Keratinocyte (primary cell): ENCODE data around the gene TMC5. TPM values are rescaled to one million over a fixed set of nuclear protein-coding genes. Genes with fewer than 3 reads are reported as not detected.
"Not testable (repeated sequence)": the region's sequence is repeated elsewhere in the genome, so short reads cannot be mapped to it uniquely, and the experiment has no call there.

ENCODE experiments used
- DNase-seq: peaks from one replicate; pipeline ENCODE4 v3.0.0-alpha.2; 2011; ENCODE audit warnings: low read depth, missing footprints, low spot score
- FAIRE-seq: peaks from 2 replicates; lab custom pipeline; 2011; peaks lifted over from hg19 to GRCh38; lab: Jason Lieb, UNC
- H2AFZ ChIP-seq: 2 replicates; pipeline ENCODE4 v1.6.0; 2012; ENCODE audit warnings: low read length, control low read depth, inconsistent platforms; ENCODE audit not compliant: control insufficient read depth
- H3K27ac ChIP-seq: 2 replicates; pipeline ENCODE4 v1.5.1; 2011; ENCODE audit warnings: low read length; ENCODE audit not compliant: control insufficient read depth, insufficient read depth
- H3K27me3 ChIP-seq: 3 replicates; pipeline ENCODE4 v1.6.0; 2011; ENCODE audit warnings: low read length; ENCODE audit not compliant: control insufficient read depth, insufficient read depth; ENCODE audit errors: extremely low read depth
- H3K36me3 ChIP-seq, 2 experiments: 2 replicates in 1 of 2; 3 replicates in 1 of 2; pipeline ENCODE4 v1.5.1; 2011; ENCODE audit warnings: low read length in 2 of 2, mild to moderate bottlenecking in 1 of 2; ENCODE audit not compliant: control insufficient read depth in 2 of 2, insufficient read depth in 2 of 2; ENCODE audit errors: extremely low read depth in 1 of 2
- H3K4me1 ChIP-seq: 3 replicates; pipeline ENCODE4 v1.5.1; 2011; ENCODE audit warnings: low read length; ENCODE audit not compliant: control insufficient read depth, insufficient read depth; ENCODE audit errors: extremely low read depth
- H3K4me2 ChIP-seq: 3 replicates; pipeline ENCODE4 v1.6.0; 2011; ENCODE audit warnings: low read depth, low read length; ENCODE audit not compliant: control insufficient read depth, insufficient read depth; ENCODE audit errors: extremely low read depth
- H3K4me3 ChIP-seq, 3 experiments: fragments of 200-600 bp in 1 of 3; sonication (generic) in 1 of 3; 2 replicates in 2 of 3; 3 replicates in 1 of 3; pipeline ENCODE4 v1.5.1; 2011 to 2016; ENCODE audit warnings: low read length in 3 of 3, mild to moderate bottlenecking in 3 of 3, control low read depth in 2 of 3, inconsistent platforms in 1 of 3, low read depth in 1 of 3, mixed read lengths in 1 of 3, mixed run types in 1 of 3, moderate library complexity in 1 of 3; ENCODE audit not compliant: control insufficient read depth in 2 of 3, insufficient read depth in 2 of 3; ENCODE audit errors: extremely low read depth in 1 of 3
- H3K79me2 ChIP-seq: 2 replicates; pipeline ENCODE4 v1.6.0; 2012; ENCODE audit warnings: low read length; ENCODE audit not compliant: control insufficient read depth, insufficient read depth
- H3K9ac ChIP-seq: 3 replicates; pipeline ENCODE4 v1.6.0; 2011; ENCODE audit warnings: low read length; ENCODE audit not compliant: control insufficient read depth, insufficient read depth; ENCODE audit errors: extremely low read depth
- H3K9me1 ChIP-seq: 3 replicates; pipeline ENCODE4 v1.6.0; 2011; ENCODE audit warnings: low read length; ENCODE audit not compliant: control insufficient read depth, insufficient read depth; ENCODE audit errors: extremely low read depth
- H3K9me3 ChIP-seq: 2 replicates; pipeline ENCODE4 v1.5.1; 2012; ENCODE audit warnings: low read depth, low read length; ENCODE audit not compliant: control insufficient read depth
- H4K20me1 ChIP-seq: 3 replicates; pipeline ENCODE4 v1.6.0; 2011; ENCODE audit warnings: low read length; ENCODE audit not compliant: control insufficient read depth, insufficient read depth; ENCODE audit errors: extremely low read depth
- EZH2 ChIP-seq: IDR thresholded peaks from one replicate; pipeline ENCODE4 v1.6.1; 2012; ENCODE audit warnings: inconsistent platforms, mild to moderate bottlenecking, low read length, moderate library complexity
- dilution Hi-C: fragments of 300-500 bp; cut with MboI; formaldehyde crosslinking; loops from one replicate; pipeline ENCODE4 v1.7.0; 2020; ENCODE audit warnings: low sequenced_read_pairs; ENCODE audit not compliant: extremely low pct_ligation_motif_present
- polyA minus RNA-seq, 3 experiments: library from RNA; depleted of rRNA, polyadenylated mRNA; stranded (reverse); fragments of >200 nt; gene quantifications; 1 replicate in 1 of 3; 2 replicates in 1 of 3; 3 replicates in 1 of 3; pipeline ENCODE4 v1.2.3, GENCODE V29; 2011
- polyA plus RNA-seq, 5 experiments: library from polyadenylated mRNA; depleted of rRNA in 3 of 5; stranded (reverse) in 3 of 5; stranded (forward) in 1 of 5; unstranded in 1 of 5; fragments of >200 nt; gene quantifications; 1 replicate in 1 of 5; 2 replicates in 3 of 5; 3 replicates in 1 of 5; pipeline versions ENCODE4 v1.2.1 to v1.2.3, GENCODE V29; 2011 to 2012; ENCODE audit warnings: missing spikeins in 2 of 5, low read depth in 1 of 5, low replicate concordance in 1 of 5
- TF ChIP-seq, protein P1 (sequence below), 3 experiments: IDR thresholded peaks in 1 of 3; conservative IDR thresholded peaks in 1 of 3; optimal IDR thresholded peaks in 1 of 3; 2 replicates in 2 of 3; 3 replicates in 1 of 3; pipeline versions ENCODE3 to v1.5.1; 2011; ENCODE audit warnings: low read length in 3 of 3, mild to moderate bottlenecking in 3 of 3, moderate library complexity in 2 of 3, control low read depth in 1 of 3, inconsistent platforms in 1 of 3; ENCODE audit not compliant: insufficient read depth in 2 of 3; ENCODE audit errors: extremely low read depth in 1 of 3

Gene TMC5, protein sequence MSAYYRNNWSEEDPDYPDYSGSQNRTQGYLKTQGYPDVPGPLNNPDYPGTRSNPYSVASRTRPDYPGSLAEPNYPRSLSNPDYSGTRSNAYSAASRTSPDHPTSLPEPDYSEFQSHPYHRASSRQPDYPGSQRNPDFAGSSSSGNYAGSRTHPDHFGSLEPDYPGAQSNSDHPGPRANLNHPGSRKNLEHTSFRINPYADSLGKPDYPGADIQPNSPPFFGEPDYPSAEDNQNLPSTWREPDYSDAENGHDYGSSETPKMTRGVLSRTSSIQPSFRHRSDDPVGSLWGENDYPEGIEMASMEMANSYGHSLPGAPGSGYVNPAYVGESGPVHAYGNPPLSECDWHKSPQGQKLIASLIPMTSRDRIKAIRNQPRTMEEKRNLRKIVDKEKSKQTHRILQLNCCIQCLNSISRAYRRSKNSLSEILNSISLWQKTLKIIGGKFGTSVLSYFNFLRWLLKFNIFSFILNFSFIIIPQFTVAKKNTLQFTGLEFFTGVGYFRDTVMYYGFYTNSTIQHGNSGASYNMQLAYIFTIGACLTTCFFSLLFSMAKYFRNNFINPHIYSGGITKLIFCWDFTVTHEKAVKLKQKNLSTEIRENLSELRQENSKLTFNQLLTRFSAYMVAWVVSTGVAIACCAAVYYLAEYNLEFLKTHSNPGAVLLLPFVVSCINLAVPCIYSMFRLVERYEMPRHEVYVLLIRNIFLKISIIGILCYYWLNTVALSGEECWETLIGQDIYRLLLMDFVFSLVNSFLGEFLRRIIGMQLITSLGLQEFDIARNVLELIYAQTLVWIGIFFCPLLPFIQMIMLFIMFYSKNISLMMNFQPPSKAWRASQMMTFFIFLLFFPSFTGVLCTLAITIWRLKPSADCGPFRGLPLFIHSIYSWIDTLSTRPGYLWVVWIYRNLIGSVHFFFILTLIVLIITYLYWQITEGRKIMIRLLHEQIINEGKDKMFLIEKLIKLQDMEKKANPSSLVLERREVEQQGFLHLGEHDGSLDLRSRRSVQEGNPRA
- polyA plus RNA-seq (0.18 to 0.25 TPM (median 0.19 TPM) in 3 replicates), polyA minus RNA-seq (0.07 to 0.58 TPM (median 0.43 TPM) in 3 replicates)
- not detected for polyA plus RNA-seq (2011; ENCODE audit: low read depth)
- polyA plus RNA-seq (2011; cell fraction: cytosol; rRNA removed), result 0.12 and 0.28 TPM in 2 replicates
- polyA plus RNA-seq (2011; cell fraction: nucleus; rRNA removed), result 0.20 and 0.25 TPM in 2 replicates
- 0.28 and 0.42 TPM in 2 replicates for polyA plus RNA-seq (2012; ENCODE audit: low replicate concordance)
- not detected for polyA minus RNA-seq (2011; cell fraction: cytosol; rRNA and poly(A)+ RNA removed)
- polyA minus RNA-seq (2011; cell fraction: nucleus; rRNA and poly(A)+ RNA removed), result 0.16 and 1.8 TPM in 2 replicates

DNA sequence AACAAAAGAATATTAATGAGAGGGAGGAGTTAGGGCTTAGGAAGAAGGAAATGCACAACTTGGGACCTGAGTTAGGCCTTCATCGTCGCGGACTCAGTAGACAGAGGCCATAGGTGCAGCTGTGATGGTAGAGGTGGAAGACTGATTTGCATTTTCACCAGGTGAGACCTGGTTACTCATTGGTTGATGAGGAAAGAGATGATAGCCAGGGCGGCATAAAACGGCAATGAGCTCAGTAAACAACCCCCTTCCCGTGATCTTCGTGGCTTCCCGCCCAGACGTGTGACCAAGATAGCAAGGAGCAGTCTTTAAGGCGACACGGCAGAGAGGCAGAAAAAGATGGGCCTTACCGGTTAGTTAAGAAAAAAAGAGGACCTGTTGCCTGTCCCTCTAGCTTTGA lies at the start of gene TMC5:
Gene TMC5 (plus strand): TSS at position 244 of the 400 bp plus-strand sequence. CDS start 22,156 bp downstream, outside the sequence.
- no peak within 1 kb of the TSS for H3K9ac ChIP-seq
- H3K9me3 ChIP-seq, result no peaks in the 10 kb centered on the region
- no peak for TF ChIP-seq EZH2
- TF ChIP-seq, protein P1, sequence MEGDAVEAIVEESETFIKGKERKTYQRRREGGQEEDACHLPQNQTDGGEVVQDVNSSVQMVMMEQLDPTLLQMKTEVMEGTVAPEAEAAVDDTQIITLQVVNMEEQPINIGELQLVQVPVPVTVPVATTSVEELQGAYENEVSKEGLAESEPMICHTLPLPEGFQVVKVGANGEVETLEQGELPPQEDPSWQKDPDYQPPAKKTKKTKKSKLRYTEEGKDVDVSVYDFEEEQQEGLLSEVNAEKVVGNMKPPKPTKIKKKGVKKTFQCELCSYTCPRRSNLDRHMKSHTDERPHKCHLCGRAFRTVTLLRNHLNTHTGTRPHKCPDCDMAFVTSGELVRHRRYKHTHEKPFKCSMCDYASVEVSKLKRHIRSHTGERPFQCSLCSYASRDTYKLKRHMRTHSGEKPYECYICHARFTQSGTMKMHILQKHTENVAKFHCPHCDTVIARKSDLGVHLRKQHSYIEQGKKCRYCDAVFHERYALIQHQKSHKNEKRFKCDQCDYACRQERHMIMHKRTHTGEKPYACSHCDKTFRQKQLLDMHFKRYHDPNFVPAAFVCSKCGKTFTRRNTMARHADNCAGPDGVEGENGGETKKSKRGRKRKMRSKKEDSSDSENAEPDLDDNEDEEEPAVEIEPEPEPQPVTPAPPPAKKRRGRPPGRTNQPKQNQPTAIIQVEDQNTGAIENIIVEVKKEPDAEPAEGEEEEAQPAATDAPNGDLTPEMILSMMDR (optimal IDR thresholded peaks at IDR 0.05 in 1 of 3, IDR thresholded peaks at IDR 0.05 in 1 of 3, conservative IDR thresholded peaks at IDR 0.05 in 1 of 3; ENCODE audit: extremely low read depth in 1 of 3, insufficient read depth in 2 of 3, low read length in 3 of 3), result no peak
- H3K27ac ChIP-seq, result no peak within 1 kb of the TSS
- peaks cover 4% of the 10 kb centered on the region for H3K27me3 ChIP-seq
- DNase-seq (no peak), FAIRE-seq (no peak)
- peaks cover 11% of the 10 kb centered on the region for H3K4me1 ChIP-seq
- H4K20me1 ChIP-seq, result no peaks in the 10 kb centered on the region
- H3K4me2 ChIP-seq, result no peak within 1 kb of the TSS
- no peak within 1 kb of the TSS for H2AFZ ChIP-seq
- no peaks in the 10 kb centered on the region for H3K9me1 ChIP-seq
- dilution Hi-C loops, result loop anchor here (25.0 kb wide), 1 partner anchor 95 kb away; the partner anchor contains the start of genes CCP110 and GDE1
- H3K79me2 ChIP-seq, result no peaks in the 10 kb centered on the region
- H3K36me3 ChIP-seq, result no peaks in the 10 kb centered on the region
- no peak within 1 kb of the TSS for H3K4me3 ChIP-seq

- H2AFZ ChIP-seq, H3K4me1 ChIP-seq, FAIRE-seq, H3K79me2 ChIP-seq, H3K9me3 ChIP-seq, H3K9ac ChIP-seq, H3K4me2 ChIP-seq, DNase-seq, H3K27ac ChIP-seq, H3K36me3 ChIP-seq, H3K9me1 ChIP-seq, H3K27me3 ChIP-seq, H4K20me1 ChIP-seq, dilution Hi-C loops, H3K4me3 ChIP-seq: not testable (repeated sequence)
Measured at GRCh38 chr16:19372541-19372940, 45.1 kb upstream of the TMC5 start.
